GM18867 (cell line): ENCODE data around the gene ACAD11.
"Not testable (repeated sequence)": the region's sequence is repeated elsewhere in the genome, so short reads cannot be mapped to it uniquely, and the experiment has no call there.

Source experiments
- ATAC-seq: cut with Tn5 transposase; IDR thresholded peaks from one replicate; pipeline ENCODE4 v1.9.1; 2021; ENCODE audit warnings: mild to moderate bottlenecking, moderate library complexity; ENCODE audit not compliant: unreplicated experiment

ACAD11 gene

DNA sequence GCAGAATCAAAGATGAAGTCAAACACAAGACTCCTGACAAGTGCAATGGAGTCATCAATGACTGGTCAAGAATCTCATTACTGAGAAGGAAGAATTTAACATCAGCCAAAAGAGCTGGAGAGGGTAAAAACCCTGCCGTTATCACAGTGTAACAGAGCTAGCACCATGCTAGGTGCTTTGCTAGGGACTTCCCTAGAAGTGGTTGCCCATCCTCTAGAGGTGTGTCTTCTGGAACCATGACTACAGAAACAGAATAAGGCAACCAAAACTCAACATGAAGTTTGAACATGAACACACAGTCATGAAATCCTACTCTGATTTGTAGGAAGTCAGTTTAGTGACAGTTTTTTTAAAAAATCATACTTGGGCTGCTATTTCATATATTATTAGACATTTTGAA is 9.5 kb downstream of the ACAD11 start:
- peak; percentile 58 for ATAC-seq

DNA sequence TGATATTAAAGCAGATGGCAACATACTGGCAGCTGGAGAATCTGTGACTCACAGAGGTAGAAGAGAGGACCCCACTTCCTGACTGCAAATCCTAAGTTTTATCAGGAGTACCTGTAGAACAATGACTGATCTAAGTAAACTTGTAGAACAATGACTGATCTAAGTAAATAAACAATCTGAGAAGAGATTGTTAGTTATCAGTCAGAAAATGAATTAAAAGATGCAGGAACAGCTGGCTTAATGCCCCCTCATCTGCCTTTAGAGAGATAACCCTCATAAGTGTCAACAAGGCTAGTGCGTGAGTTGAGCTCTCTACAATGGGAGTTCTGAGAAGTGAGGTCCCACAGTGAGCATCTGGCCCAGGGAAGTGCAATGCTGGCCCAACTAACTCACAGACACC is 14.6 kb downstream of the ACAD11 start:
- no peak for ATAC-seq

DNA sequence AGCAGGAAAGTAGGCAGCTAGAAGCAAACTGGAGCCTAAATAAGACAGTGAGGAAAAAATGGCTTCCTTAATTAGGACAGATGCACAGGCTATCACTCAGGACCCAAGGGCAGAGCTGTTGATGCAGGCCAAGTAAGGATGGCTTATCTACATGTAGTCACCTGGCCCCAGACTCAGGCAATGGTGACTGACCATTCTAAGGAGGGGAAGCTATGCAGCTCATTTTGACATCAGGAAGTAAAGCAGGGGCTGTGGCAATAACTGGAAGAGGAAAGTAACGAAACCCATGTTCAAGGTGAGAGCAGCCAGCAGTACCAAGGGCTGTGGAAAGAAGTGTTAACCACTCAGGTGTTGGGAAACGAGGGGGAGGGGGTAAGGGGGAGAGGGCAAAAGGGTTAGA is 16.2 kb downstream of the ACAD11 start:
- ATAC-seq = no peak

DNA sequence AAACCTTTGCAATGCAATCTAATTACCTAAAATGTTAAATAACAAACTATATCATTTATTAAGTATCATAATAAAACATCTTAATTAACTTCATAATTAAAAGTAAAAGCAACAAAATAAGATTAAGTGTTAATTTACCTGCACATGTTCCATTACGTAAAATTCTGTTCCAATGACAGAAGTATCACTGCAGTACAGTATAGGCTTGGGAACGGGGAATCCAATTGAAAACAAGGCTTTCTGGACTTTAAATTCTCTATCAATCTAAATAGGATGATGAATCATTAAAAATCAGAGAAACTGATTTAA is 17.1 kb downstream of the ACAD11 start:
- ATAC-seq = no peak

DNA sequence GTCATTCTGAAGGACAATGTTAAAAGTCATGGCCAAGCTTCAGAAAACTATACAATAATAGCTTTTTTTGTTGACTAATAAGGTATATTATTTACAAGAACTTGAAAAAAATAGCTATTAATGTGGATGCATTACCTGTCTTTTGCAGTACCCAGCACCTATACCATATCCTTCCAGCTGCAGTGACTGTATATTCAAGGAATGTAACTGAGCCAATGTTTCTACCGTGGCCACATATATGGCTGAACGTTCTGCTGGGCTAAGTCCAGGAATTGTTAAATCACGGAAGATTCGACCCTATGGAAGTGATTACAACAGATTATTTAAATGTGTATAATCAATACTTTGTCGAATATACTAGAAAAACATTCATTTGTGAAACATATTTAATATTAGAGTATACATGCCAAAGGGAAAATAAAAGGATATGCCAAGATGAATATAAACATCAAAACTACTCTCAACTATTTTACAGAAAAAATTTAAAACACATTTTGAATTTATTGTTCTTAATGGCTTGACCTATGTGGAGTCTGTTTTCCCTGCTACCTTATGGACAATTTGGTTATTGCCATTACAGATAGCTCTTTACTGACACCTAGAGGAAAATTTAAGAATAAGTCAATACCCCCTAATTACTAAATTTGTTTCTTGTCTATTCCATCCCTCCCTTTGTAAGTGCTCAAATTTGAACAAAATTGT is 17.6 kb downstream of the ACAD11 start:
- ATAC-seq = no peak

DNA sequence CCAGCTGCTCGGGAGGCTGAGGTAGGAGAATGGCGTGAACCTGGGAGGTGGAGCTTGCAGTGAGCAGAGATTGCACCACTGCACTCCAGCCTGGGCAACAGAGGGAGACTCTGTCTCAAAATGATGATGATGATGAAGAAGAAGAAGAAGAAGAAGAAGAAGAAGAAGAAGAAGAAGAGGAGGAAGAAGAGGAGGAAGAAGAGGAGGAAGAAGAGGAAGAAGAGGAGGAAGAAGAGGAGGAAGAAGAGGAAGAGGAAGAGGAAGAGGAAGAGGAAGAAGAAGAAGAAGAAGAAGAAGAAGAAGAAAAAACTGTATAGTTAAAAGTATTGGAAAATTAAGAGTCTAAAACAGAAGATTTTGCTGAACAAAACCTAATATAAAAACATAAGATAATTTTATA is 18.2 kb downstream of the ACAD11 start:
- ATAC-seq = not testable (repeated sequence)

DNA sequence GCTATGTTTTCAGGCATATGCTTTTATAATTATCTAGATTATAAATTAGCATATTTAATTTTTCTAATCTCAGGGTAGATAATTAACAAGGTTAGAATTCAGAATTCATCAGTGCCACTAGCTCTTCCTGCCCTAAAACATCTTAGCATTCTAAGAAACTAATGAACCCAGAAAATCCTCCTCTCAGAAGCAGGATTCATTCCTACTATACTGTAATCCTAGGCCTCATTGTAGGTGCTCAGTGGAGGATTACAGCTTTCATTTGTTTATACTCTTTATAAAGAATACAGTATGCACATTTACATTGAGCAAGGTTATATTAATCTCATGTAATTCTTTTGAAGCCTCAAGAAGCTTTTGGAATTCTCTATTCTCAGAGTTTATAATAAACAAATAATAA is 20.9 kb downstream of the ACAD11 start:
- no peak for ATAC-seq

DNA sequence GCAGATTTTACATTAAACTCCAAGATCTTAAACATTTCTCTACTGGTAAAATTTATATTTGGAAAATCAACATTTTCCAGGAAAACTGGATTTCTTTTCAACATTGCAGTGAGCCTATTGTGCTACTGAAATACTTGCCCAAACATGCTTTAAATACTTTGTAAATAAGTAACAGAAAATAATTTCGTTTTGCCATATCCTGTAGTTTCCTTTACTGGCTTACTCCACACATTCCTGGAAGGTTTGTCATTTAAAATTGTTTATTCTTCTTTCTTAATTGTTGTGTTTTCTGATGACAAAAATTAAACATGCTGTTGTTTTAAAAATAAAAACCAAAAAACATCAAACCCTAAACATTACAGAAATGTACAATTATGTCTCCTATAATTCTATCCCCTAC is 22.0 kb downstream of the ACAD11 start:
- no peak for ATAC-seq

DNA sequence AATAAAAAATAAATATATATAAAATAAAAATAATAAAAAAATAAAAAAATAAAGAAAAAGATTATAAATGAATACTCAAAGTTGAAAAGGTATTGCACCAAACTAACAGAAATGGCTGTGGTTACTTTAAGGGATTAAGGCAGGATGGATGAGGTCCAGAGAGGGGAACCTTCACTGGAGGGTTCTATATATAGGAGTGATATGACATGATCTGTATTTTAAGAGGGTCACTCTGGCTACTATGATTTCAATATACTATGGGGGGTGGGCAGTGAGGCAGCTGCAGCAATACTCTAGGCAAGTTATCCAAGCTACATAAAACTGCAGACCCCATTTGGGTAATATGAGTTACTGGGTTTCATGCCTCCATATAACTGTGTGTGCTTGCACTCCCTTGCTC is 24.6 kb downstream of the ACAD11 start:
- ATAC-seq = no peak

DNA sequence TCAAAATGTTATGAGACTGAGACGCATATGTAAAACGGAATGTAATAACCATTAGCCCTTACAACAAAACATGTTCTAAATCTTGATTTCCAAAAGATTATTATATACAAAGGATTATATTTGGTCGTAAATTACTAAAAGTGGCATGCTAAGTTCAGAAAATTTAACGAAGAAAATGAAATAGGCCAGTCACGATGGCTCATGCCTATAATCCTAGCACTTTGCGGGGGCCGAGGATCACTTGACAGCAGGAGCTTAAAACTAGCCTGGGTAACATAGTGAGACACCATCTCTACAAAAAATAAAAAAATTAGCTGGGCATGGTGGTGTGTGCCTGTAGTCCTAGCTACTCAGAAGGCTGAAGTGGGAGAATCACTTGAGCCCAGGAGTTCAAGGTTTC is 29.0 kb downstream of the ACAD11 start:
- no peak for ATAC-seq

DNA sequence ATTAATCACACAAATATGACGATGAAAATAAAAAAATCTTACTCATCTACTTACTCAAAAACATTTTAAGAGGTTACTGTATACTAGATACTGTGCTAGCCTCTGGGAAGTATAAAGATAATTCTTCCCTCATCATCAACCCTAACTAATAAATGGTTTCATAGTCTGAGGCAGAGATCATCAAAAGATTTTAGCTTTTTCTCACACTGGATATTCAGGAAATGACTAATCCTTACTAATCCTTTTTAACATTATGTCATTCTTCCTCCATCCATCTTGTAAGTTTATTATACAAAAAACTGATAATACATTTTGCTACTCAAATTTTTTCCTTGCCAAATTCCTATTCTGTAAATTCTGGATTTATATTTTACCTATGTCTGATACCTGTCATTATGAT is 29.7 kb downstream of the ACAD11 start:
- no peak for ATAC-seq

DNA sequence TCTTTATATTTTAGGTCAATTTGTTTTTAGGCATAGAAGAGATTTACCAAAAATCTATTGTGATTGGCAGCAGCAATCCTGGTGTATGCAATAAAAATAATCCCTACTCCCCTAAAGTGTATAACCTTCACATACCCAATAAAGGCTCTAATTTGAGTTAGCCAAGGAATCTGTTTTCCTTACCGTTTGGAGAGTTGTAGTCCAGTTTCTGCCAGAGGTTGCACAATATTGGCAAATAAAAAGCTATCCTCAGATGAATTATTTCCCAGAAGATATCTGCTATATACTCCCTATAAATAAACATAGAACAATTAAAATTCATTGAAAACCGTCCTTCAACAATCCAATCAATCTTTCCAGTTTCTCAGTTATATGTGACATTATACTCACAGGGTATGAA is 31.5 kb downstream of the ACAD11 start:
- ATAC-seq = no peak

DNA sequence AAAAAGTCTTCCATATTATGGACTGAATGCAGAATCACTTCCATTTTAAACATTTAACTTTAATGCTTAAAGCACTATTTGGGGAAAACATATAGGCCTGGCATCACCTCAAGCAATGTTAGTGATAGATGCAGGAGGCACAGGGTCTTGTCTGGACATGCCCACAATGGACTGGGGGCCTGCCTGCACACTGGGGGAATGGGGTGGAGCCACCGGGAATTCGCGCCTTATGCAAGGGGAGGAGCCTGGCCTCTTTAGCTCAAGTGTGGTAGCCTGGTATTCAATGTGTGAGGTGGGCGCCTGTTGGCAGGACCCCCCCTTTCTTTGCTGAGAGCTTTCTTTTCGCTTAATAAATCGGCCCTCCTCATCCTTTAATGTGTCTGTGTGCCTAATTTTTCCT is 32.7 kb downstream of the ACAD11 start:
- no peak for ATAC-seq

DNA sequence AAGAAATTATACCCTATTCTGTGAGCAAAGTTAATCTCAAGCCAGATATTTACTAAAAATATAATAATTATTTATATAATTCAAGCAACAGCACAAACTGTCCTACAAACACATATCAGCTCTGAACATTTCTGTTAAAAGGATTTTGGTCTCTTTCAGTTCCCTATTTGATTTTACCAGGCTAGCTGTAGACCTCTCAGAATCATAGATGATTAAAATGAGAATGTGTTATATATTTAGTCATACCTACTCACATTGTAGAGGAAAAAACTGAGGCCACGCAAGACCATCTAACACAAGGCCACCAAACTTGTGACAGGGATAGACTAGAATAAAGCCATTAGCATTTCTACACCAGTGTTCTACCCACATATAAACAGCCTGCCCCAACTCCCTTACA is 34.0 kb downstream of the ACAD11 start:
- peak; percentile 84 for ATAC-seq

DNA sequence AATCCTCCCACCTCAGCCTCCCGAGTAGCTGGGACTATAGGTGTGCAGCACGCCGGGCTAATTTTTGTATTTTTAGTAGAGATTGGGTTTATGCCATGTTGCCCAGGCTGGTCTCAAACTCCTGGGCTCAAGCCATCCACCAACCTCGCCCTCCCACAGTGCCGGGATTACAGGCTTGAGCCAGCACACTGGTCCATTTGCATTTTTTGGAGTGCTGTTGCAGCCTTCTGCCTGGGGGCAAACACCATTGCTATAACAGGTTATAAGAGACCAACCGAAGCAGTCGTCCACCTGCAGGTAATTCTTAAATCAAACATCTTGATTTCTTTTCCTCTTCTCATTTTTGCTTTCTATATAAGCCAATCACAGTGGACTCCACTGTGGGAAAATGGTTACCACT is 34.8 kb downstream of the ACAD11 start:
- no peak for ATAC-seq

DNA sequence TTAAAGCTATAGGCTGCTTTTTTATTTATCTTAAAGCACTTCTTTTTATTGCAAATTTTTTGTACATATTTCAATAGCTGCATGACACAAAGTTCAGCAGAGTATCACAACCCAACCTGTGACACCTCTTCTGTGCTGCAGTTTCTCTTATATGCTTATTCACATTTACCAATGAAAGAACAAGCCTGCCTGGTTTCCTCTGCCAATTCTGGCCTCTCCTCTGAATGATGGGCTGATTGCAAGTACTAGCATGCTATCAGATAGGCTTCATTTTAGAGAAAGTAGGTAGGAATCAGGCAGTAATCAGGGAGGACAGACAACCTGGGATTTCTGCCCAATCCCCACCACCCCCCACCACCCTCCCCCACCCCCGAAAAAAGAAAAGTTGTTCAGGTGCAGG is 36.0 kb downstream of the ACAD11 start:
- no peak for ATAC-seq

DNA sequence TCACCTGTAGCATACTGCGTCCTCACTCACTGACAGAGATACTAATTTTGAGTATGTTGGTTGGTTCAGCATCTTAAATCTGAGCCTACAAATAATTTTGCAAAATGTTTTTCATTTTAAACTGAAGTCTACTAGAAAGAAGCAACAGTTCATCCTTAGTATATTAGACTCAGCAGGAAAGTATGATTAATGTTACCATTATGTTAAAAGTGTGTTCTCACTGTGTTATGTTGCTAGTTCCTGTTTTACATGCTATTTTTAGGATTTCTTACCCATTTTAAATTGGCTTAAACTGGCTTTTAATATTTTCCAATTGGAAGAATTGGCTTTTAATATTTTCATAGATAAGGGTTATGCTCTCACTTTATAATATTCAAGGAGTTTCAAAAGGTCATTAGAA is 36.8 kb downstream of the ACAD11 start:
- no peak for ATAC-seq

DNA sequence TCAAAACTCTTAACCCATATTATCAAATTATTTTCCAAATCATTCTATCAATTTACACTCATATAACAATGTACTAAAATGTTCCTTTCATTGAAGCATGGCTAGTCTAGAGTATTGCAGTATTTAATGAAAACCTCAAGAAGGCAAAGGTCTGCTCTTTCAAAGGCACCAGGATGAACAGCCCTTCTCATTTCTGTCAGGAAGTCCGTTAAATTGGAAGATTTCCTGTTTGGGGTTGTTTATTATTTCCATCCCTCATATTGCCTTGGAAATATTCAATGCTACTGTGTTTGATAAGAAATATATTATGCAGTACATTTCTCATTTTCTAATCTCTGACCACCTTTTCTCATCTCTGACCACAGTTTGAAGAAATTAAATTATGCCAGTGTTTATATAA is 37.5 kb downstream of the ACAD11 start:
- no peak for ATAC-seq

DNA sequence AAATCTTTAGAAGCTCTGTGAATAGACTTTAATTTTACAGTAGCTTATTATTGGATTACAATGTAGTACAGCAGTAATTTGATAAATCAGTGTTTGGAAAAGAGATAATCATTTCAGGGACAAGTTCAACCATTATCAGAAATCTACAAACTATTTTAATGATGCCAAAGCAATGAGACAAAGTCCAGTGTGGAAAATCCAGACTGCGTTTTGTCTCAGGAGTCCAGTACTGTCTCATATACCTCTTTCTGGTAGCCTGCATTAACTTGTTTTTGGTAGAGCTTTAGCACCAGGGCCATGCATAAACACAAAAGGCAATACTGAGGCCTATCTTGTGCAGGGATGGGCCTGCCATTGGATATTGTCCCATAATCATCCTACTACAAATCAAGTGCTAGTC is 42.8 kb downstream of the ACAD11 start:
- no peak for ATAC-seq

DNA sequence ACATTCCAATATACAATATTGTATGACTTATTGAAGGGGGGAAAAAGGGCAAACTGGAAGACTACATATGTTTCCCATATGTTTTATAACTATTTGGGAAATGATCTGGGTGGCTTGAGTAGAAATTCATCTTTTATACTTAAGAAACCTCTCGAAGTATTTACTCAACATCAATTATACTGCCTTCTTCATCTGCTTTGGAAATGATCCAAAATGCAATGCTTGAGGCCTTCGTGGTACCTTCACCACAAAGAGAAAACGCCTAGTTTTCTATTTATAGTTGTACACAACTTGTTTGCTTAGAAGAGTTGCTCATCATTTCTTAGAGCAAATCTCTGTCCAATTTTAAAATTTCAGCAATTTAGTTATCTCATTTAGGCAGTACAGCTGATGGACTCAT is 43.7 kb downstream of the ACAD11 start:
- no peak for ATAC-seq

DNA sequence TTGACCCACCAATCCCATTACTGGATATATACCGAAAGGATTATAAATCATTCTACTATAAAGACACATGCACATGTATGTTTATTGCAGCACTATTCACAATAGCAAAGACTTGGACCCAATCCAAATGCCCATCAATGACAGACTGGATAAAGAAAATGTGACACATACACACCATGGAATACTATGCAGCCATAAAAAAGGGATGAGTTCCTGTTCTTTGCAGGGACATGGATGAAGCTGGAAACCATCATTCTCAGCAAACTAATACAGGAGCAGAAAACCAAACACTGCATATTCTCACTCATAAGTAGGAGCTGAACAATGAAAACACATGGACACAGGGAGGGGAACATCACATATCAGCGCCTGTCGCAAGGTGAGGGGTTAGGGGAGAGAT is 44.3 kb downstream of the ACAD11 start:
- ATAC-seq = not testable (repeated sequence)

DNA sequence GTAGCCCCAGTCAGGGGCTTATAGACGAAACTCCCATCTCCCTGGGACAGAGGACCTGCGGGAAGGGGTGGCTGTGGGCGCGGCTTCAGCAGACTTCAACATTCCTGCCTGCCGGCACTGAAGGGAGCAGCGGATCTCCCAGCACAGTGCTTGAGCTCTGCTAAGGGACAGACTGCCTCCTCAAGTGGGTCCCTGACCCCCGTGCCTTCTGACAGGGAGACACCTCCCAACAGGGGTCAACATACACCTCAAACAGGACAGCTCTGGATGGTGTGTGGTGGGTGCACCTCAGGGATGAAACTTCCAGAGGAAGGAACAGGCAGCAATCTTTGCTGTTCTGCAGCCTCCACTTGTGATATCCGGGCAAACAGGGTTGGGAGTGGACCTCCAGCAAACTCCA is 53.0 kb downstream of the ACAD11 start:
- not testable (repeated sequence) for ATAC-seq

DNA sequence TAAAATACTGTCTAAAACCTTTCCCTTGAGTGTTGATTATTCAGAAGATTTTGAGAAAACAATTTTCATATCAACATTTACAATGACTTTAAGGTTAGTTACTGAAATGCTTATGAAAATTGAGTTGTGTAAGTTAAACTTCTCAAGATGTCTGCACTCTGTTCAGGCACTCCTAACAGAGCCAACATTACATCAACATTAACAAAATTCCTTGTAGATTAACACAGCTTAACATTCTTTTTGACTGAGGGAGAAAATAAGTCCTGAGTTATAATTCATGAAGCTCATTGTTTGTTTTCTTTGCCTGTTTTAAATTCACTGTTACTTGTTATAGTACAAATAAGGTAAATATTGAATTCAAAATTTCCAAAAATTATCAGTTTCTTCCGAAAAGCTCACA is 53.5 kb downstream of the ACAD11 start:
- ATAC-seq = no peak

DNA sequence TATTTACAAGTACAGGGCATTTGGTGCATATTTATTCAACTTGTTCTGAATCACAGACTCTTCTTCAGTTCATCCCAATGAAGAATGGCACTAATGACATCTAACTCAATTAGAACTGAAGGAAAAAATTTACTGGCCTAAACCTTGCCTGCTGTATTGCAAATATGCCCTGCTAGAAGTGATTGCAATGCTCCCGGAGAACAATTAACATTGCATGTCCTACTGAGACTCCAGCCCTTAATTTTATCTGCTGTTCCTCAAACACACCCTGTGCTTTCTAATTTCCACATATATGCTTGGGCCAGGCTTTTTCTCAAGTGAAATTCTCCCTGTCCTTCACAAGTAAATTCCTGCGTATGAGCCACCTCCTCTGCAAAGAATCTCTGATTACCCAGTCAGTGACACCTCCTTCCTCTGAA is 54.2 kb downstream of the ACAD11 start:
- no peak for ATAC-seq
